Loucy (cell line): Measurements from ENCODE around the gene OGFOD3.

Experiments
- CTCF ChIP-seq: fragments of 200-600 bp; sonication (generic); conservative IDR thresholded peaks from 2 replicates; pipeline ENCODE4 v1.5.1; 2014; ENCODE audit warnings: mild to moderate bottlenecking, antibody characterized with exemption, low read length
- EZH2phosphoT487 ChIP-seq: fragments of 200-600 bp; IDR thresholded peaks from 2 replicates; pipeline ENCODE4 v1.6.1; 2018; ENCODE audit warnings: antibody characterized with exemption, mild to moderate bottlenecking, moderate library complexity, borderline replicate concordance

DNA sequence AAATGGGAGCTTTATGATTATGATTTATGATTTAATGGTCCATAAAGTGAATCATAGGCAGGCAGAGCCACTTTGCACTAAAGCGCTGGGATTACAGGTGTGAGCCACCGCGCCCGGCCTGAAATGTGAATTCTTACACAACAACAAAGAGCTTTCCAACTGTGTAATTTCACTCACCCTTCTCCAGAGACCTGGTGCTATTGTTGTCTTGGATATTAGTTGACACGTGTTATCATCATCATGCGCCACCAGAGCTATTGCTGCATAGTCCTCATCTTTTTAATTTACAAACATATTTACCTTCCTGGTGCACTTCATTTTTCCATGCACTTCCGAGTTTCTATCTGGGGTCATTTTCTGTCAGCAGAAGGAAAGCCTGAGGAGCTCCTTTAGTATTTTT, 51.6 kb downstream of the OGFOD3 start:
- TF ChIP-seq CTCF (no peak), EZH2phosphoT487 (no peak)
